Endothelial cell of umbilical vein (primary cell): ENCODE data around the gene TARBP1.

Experiments
- CTCF ChIP-seq, 2 donors: IDR thresholded peaks; 1 replicate in 1 of 2; 2 replicates in 1 of 2; pipeline ENCODE4 v1.5.1; 2011; ENCODE audit warnings: low read length in 2 of 2, mild to moderate bottlenecking in 2 of 2, moderate library complexity in 2 of 2, control low read depth in 1 of 2, inconsistent platforms in 1 of 2, low read depth in 1 of 2; ENCODE audit not compliant: insufficient read depth in 1 of 2; ENCODE audit errors: extremely low read depth in 1 of 2
- EZH2 ChIP-seq: IDR thresholded peaks from 2 replicates; pipeline ENCODE4 v1.6.1; 2012; ENCODE audit warnings: borderline replicate concordance, low read depth, mild to moderate bottlenecking, moderate library complexity, low read length, inconsistent platforms; ENCODE audit not compliant: severe bottlenecking
- GATA2 ChIP-seq: IDR thresholded peaks from 2 replicates; pipeline ENCODE4 v1.7.0; 2011; ENCODE audit warnings: low read depth, mild to moderate bottlenecking, moderate library complexity, mixed read lengths, low read length; ENCODE audit not compliant: insufficient read length, insufficient read depth
- JUN ChIP-seq: IDR thresholded peaks from 2 replicates; pipeline ENCODE4 v1.6.1; 2011; ENCODE audit warnings: borderline replicate concordance, low read depth; ENCODE audit not compliant: insufficient read length, insufficient read depth
- MAX ChIP-seq: IDR thresholded peaks from 2 replicates; pipeline ENCODE4 v1.6.1; 2011; ENCODE audit not compliant: insufficient read depth, insufficient read length
- POLR2A ChIP-seq: IDR thresholded peaks from 2 replicates; pipeline ENCODE4 v1.6.1; 2012; ENCODE audit warnings: low read depth, mild to moderate bottlenecking, control low read depth, low read length
- POLR2AphosphoS5 ChIP-seq: IDR thresholded peaks from 2 replicates; pipeline ENCODE4 v1.6.1; 2012; ENCODE audit warnings: low read depth, mild to moderate bottlenecking, control low read depth, low read length, moderate library complexity; ENCODE audit not compliant: insufficient read depth

GRCh38 chr1:234431255-234431654 is 47.7 kb downstream of the TARBP1 start:
- TF ChIP-seq CTCF (IDR thresholded peaks at IDR 0.05; ENCODE audit: extremely low read depth in 1 of 2, insufficient read depth in 1 of 2, low read depth in 1 of 2, low read length in 2 of 2) (no peak), EZH2 (no peak), POLR2A (no peak), JUN (no peak), POLR2AphosphoS5 (no peak), GATA2 (no peak), MAX (no peak)
